ENCODE data around the gene BIN1. TPM values are rescaled to one million over a fixed set of nuclear protein-coding genes. Genes with fewer than 3 reads are reported as not detected.

Gene BIN1
- total RNA-seq, 1 experiment from 2014 or later: 31.8 TPM

DNA sequence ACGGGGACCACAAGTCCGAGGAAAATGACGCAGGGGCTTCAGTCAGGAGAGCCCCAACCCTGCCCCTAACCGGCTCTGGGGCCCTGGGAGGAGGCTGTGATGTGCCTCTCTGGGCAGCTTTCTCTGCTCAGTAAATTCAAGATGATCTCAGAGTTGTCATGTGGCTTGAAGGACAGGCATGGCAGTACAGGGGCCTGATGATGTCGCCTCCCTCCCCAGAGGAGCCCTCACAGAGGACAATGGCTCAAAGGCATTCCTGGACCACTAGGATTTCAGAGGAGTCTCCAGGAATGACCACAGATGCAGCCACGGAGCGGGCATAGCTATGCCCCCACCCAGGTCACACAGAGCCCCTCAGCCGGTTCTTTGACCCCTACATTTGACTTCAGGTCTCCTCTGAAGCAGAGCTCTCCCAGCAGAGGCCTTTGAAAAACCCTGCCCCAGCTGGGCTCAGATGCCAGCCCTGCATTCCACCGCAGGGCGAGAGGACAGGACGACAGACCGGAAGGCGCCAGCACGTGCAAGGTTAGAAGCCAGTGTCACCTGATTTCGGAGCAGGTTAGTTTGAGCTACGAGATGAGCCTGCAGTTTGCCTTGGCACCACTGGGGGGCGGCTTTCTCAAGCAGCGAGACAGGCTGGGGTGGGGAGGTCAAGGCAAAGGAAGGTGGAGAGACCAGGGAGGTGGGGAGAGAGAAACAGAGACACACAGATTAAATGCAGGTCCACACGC, 39.2 kb downstream of the BIN1 start:
- Histone ChIP-seq H4K20me1 (ENCODE audit: insufficient read depth) (no peaks in the 10 kb centered on the region), H3K36me3 (ENCODE audit: control insufficient read depth in 1 of 2, insufficient read depth in 2 of 2, low read length in 2 of 2) (no peaks in the 10 kb centered on the region; a peak in 1 of 4 replicates), H3K4me3 (replicated peaks in 1 of 2; ENCODE audit: low read depth in 1 of 2, low read length in 2 of 2) (no peak overlapping the region), H3K9ac (ENCODE audit: low read length) (peak overlapping the region; percentile 50; the same call in 1 of the 2 replicates), H2AFZ (ENCODE audit: low read depth, low read length, poor library complexity, severe bottlenecking) (no peak overlapping the region), H3K4me2 (ENCODE audit: low read length) (peak overlapping the region; percentile 18; the same call in 1 of the 2 replicates), H3K27me3 (ENCODE audit: insufficient read depth, low read length) (no peaks in the 10 kb centered on the region), H3K9me3 (ENCODE audit: control insufficient read depth in 1 of 2, insufficient read depth in 1 of 2, low read depth in 1 of 2, low read length in 2 of 2) (no peaks in the 10 kb centered on the region), H3K79me2 (ENCODE audit: insufficient read depth, low read length) (no peaks in the 10 kb centered on the region), H3K9me2 (ENCODE audit: insufficient read depth) (no peaks in the 10 kb centered on the region), H3K27ac (ENCODE audit: low read depth, low read length) (peak overlapping the region; percentile 21; the same call in 1 of the 2 replicates), H3K4me1 (ENCODE audit: control insufficient read depth in 1 of 2, insufficient read depth in 2 of 2, low read length in 2 of 2) (peaks cover 31 to 52% of the 10 kb centered on the region in 2 experiments)
- ChIA-PET POLR2A (no interaction called here), CTCF (interaction anchor here (0.8 to 2.5 kb wide), 13 partner anchors 9 to 386 kb away, joined by 3 to 13 read pairs (median 5); no protein-coding TSS in a partner anchor), RAD21 (ENCODE audit: low non-redundant PET in 1 of 2, low total read pairs in 2 of 2, uncharacterized antibody in 2 of 2, unreplicated experiment in 2 of 2) (interaction anchor here (0.6 to 0.7 kb wide), 3 partner anchors 36 to 118 kb away, joined by 3 to 5 read pairs (median 3); partner anchors contain the start of gene BIN1 (in 1 of the 2))
- BruUV-seq (replicated peaks): no TSS peak
- TF ChIP-seq SP1 (IDR thresholded peaks at IDR 0.05; ENCODE audit: low read depth) (no peak), EZH2phosphoT487 (IDR thresholded peaks at IDR 0.05; ENCODE audit: borderline replicate concordance) (no peak), CBX3 (IDR thresholded peaks at IDR 0.05; ENCODE audit: low read depth) (no peak), YY1 (IDR thresholded peaks at IDR 0.05; ENCODE audit: extremely low read depth, insufficient replicate concordance, low read depth, low read length) (no peak), POLR2A (IDR thresholded peaks at IDR 0.05; ENCODE audit: borderline replicate concordance, extremely low read depth, insufficient read depth, insufficient read length) (no peak), TCF7L2 (IDR thresholded peaks at IDR 0.05; ENCODE audit: borderline replicate concordance, extremely low read depth, insufficient read depth, insufficient read length) (no peak)
- TF ChIP-seq, protein P1, sequence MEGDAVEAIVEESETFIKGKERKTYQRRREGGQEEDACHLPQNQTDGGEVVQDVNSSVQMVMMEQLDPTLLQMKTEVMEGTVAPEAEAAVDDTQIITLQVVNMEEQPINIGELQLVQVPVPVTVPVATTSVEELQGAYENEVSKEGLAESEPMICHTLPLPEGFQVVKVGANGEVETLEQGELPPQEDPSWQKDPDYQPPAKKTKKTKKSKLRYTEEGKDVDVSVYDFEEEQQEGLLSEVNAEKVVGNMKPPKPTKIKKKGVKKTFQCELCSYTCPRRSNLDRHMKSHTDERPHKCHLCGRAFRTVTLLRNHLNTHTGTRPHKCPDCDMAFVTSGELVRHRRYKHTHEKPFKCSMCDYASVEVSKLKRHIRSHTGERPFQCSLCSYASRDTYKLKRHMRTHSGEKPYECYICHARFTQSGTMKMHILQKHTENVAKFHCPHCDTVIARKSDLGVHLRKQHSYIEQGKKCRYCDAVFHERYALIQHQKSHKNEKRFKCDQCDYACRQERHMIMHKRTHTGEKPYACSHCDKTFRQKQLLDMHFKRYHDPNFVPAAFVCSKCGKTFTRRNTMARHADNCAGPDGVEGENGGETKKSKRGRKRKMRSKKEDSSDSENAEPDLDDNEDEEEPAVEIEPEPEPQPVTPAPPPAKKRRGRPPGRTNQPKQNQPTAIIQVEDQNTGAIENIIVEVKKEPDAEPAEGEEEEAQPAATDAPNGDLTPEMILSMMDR (IDR thresholded peaks at IDR 0.05 in 2 of 3, conservative IDR thresholded peaks at IDR 0.05 in 1 of 3; ENCODE audit: borderline replicate concordance in 1 of 3, insufficient read depth in 1 of 3, low read depth in 2 of 3, low read length in 2 of 3): peak in 2 of 3 experiments; percentile 89 to 92; a peak in 4 of 6 replicates
- intact Hi-C loops (cut with micrococcal nuclease): loop anchor here (1.0 to 2.0 kb wide), 3 partner anchors 39 to 130 kb away; partner anchors contain the start of gene BIN1
- ATAC-seq (peak; percentile 44), DNase-seq (ENCODE audit: low read depth, low spot score) (peak; percentile 69)
